Lower leg skin (tissue), 3 donors: Measurements from ENCODE around the gene XYLT1.

Experiments
- CTCF ChIP-seq, 3 donors: fragments of 450-650 bp; IDR thresholded peaks; one replicate each; pipeline ENCODE4 v1.5.1; 2016; ENCODE audit warnings: antibody characterized with exemption in 3 of 3, mild to moderate bottlenecking in 3 of 3, moderate library complexity in 2 of 3
- POLR2A ChIP-seq, 2 donors: fragments of 450-650 bp; IDR thresholded peaks; one replicate each; pipeline ENCODE4 v1.6.1; 2016 to 2017; ENCODE audit warnings: antibody characterized with exemption in 2 of 2, mild to moderate bottlenecking in 1 of 2, moderate library complexity in 1 of 2

GRCh38 chr16:17238285-17239028 is 232.3 kb downstream of the XYLT1 start:
- TF ChIP-seq POLR2A (IDR thresholded peaks at IDR 0.05), result no peak
- no peak for TF ChIP-seq CTCF (IDR thresholded peaks at IDR 0.05)
